ENCODE results near the gene IGSF9. TPM values are rescaled to one million over a fixed set of nuclear protein-coding genes. Genes with fewer than 3 reads are reported as not detected.

IGSF9 gene
- total RNA-seq, 1 donor = under 0.01 TPM

- Histone ChIP-seq H3K27ac (ENCODE audit: low read depth, low read length) (no peak overlapping the region), H2AFZ (ENCODE audit: low read length) (no peak overlapping the region), H3K36me3 (ENCODE audit: insufficient read depth, low read length) (no peaks in the 10 kb centered on the region), H3K9me3 (ENCODE audit: low read depth, low read length) (no peaks in the 10 kb centered on the region), H3K4me2 (ENCODE audit: insufficient read depth, low read length) (no peak overlapping the region), H3K4me3 (ENCODE audit: insufficient read depth, low read length) (no peak overlapping the region), H4K20me1 (ENCODE audit: insufficient read depth, low read length) (no peaks in the 10 kb centered on the region), H3K4me1 (ENCODE audit: insufficient read depth, low read length) (peaks cover 17% of the 10 kb centered on the region), H3K79me2 (ENCODE audit: insufficient read depth, low read length) (no peaks in the 10 kb centered on the region), H3K27me3 (ENCODE audit: insufficient read depth, low read length) (no peaks in the 10 kb centered on the region)
- DNase-seq (ENCODE audit: insufficient read length, low spot score, missing footprints) = no peak
- TF ChIP-seq CTCF (IDR thresholded peaks at IDR 0.05; ENCODE audit: extremely low read depth, low read depth, low read length) = no peak
Observed at GRCh38 chr1:159889202-159889601, 56.2 kb downstream of the IGSF9 start.

- DNase-seq (ENCODE audit: insufficient read length, low spot score, missing footprints) = no peak
- no peaks in the 10 kb centered on the region for H3K27me3 ChIP-seq (ENCODE audit: insufficient read depth, low read length)
- H3K9me3 ChIP-seq (ENCODE audit: low read depth, low read length) = no peaks in the 10 kb centered on the region
- no peak overlapping the region for H3K27ac ChIP-seq (ENCODE audit: low read depth, low read length)
- no peaks in the 10 kb centered on the region for H3K36me3 ChIP-seq (ENCODE audit: insufficient read depth, low read length)
- H3K4me2 ChIP-seq (ENCODE audit: insufficient read depth, low read length) = no peak overlapping the region
- peaks cover 26% of the 10 kb centered on the region for H3K4me1 ChIP-seq (ENCODE audit: insufficient read depth, low read length)
- H2AFZ ChIP-seq (ENCODE audit: low read length) = no peak overlapping the region
- no peaks in the 10 kb centered on the region for H3K79me2 ChIP-seq (ENCODE audit: insufficient read depth, low read length)
- TF ChIP-seq CTCF (IDR thresholded peaks at IDR 0.05; ENCODE audit: extremely low read depth, low read depth, low read length) = no peak
- no peak overlapping the region for H3K4me3 ChIP-seq (ENCODE audit: insufficient read depth, low read length)
- no peaks in the 10 kb centered on the region for H4K20me1 ChIP-seq (ENCODE audit: insufficient read depth, low read length)
Observed at GRCh38 chr1:159884296-159884695, 61.1 kb downstream of the IGSF9 start.

- Histone ChIP-seq H3K27ac (ENCODE audit: low read depth, low read length) (no peak overlapping the region), H3K9me3 (ENCODE audit: low read depth, low read length) (no peaks in the 10 kb centered on the region), H3K4me2 (ENCODE audit: insufficient read depth, low read length) (no peak overlapping the region), H4K20me1 (ENCODE audit: insufficient read depth, low read length) (no peaks in the 10 kb centered on the region), H3K4me3 (ENCODE audit: insufficient read depth, low read length) (no peak overlapping the region), H3K36me3 (ENCODE audit: insufficient read depth, low read length) (no peaks in the 10 kb centered on the region), H2AFZ (ENCODE audit: low read length) (no peak overlapping the region), H3K27me3 (ENCODE audit: insufficient read depth, low read length) (no peaks in the 10 kb centered on the region), H3K79me2 (ENCODE audit: insufficient read depth, low read length) (no peaks in the 10 kb centered on the region), H3K4me1 (ENCODE audit: insufficient read depth, low read length) (peaks cover 31% of the 10 kb centered on the region)
- no peak for TF ChIP-seq CTCF (IDR thresholded peaks at IDR 0.05; ENCODE audit: extremely low read depth, low read depth, low read length)
- DNase-seq (ENCODE audit: insufficient read length, low spot score, missing footprints) = no peak
Observed at GRCh38 chr1:159883134-159883533, 62.3 kb downstream of the IGSF9 start.

- H2AFZ ChIP-seq (ENCODE audit: low read length) = no peak overlapping the region
- no peaks in the 10 kb centered on the region for H3K79me2 ChIP-seq (ENCODE audit: insufficient read depth, low read length)
- no peak for DNase-seq (ENCODE audit: insufficient read length, low spot score, missing footprints)
- no peak for TF ChIP-seq CTCF (IDR thresholded peaks at IDR 0.05; ENCODE audit: extremely low read depth, low read depth, low read length)
- H3K9me3 ChIP-seq (ENCODE audit: low read depth, low read length) = no peaks in the 10 kb centered on the region
- no peak overlapping the region for H3K4me3 ChIP-seq (ENCODE audit: insufficient read depth, low read length)
- H4K20me1 ChIP-seq (ENCODE audit: insufficient read depth, low read length) = no peaks in the 10 kb centered on the region
- H3K36me3 ChIP-seq (ENCODE audit: insufficient read depth, low read length) = no peaks in the 10 kb centered on the region
- peak overlapping the region; percentile 47 for H3K4me2 ChIP-seq (ENCODE audit: insufficient read depth, low read length)
- H3K27me3 ChIP-seq (ENCODE audit: insufficient read depth, low read length) = no peaks in the 10 kb centered on the region
- H3K4me1 ChIP-seq (ENCODE audit: insufficient read depth, low read length) = peaks cover 31% of the 10 kb centered on the region
- peak overlapping the region; percentile 28 for H3K27ac ChIP-seq (ENCODE audit: low read depth, low read length)
Observed at GRCh38 chr1:159882527-159882862, 62.9 kb downstream of the IGSF9 start.
